Calu3 (cell line): ENCODE measurements around the gene SELENOS. TPM values are rescaled to one million over a fixed set of nuclear protein-coding genes. Genes with fewer than 3 reads are reported as not detected.
A peak's percentile ranks its signal among the peaks of the same experiment; 100 is the strongest.

ENCODE experiments used
- BruUV-seq: library from RNA; stranded (reverse); fragments of 400-500 nt; replicated peaks from 2 replicates; lab custom pipeline; 2021; lab: Mats Ljungman, UMichigan
- CTCF ChIA-PET: fragments of 300-600 bp; sonication (Branson Sonifier 250); formaldehyde crosslinking; loops from one replicate; lab custom pipeline; 2022; ENCODE audit warnings: antibody characterized with exemption; lab: Charles Lee
- DNase-seq: peaks from one replicate; pipeline ENCODE4 v3.0.0; 2022
- H3K27ac Mint-ChIP-seq: one replicate; pipeline ENCODE4 v1.8.0; 2022; ENCODE audit warnings: mixed read lengths; ENCODE audit not compliant: unreplicated experiment
- H3K27me3 Mint-ChIP-seq: one replicate; pipeline ENCODE4 v1.8.0; 2022; ENCODE audit warnings: mixed read lengths; ENCODE audit not compliant: unreplicated experiment
- H3K36me3 Mint-ChIP-seq: one replicate; pipeline ENCODE4 v1.8.0; 2022; ENCODE audit warnings: mild to moderate bottlenecking, moderate library complexity, mixed read lengths; ENCODE audit not compliant: insufficient read depth, unreplicated experiment
- H3K4me1 Mint-ChIP-seq: one replicate; pipeline ENCODE4 v1.8.0; 2022; ENCODE audit warnings: mild to moderate bottlenecking, low read depth, mixed read lengths; ENCODE audit not compliant: unreplicated experiment
- H3K4me3 Mint-ChIP-seq: one replicate; pipeline ENCODE4 v1.8.0; 2022; ENCODE audit warnings: mild to moderate bottlenecking, low read depth, moderate library complexity, mixed read lengths; ENCODE audit not compliant: unreplicated experiment
- H3K9me3 Mint-ChIP-seq: one replicate; pipeline ENCODE4 v1.8.0; 2022; ENCODE audit warnings: low read depth, mixed read lengths; ENCODE audit not compliant: unreplicated experiment
- intact Hi-C: fragments of 100-400 bp; cut with micrococcal nuclease; formaldehyde crosslinking; loops from one replicate; pipeline ENCODE4 v1.10.0; 2022; ENCODE audit not compliant: unreplicated experiment
- total RNA-seq: library from RNA; stranded (reverse); gene quantifications from 2 replicates; pipeline ENCODE4 v1.2.3, GENCODE V29; 2022
- TF ChIP-seq, protein P1 (sequence below): fragments of 200-600 bp; IDR thresholded peaks from one replicate; pipeline ENCODE4 v1.8.0; 2022; ENCODE audit warnings: antibody characterized with exemption; ENCODE audit not compliant: unreplicated experiment

SELENOS gene
- total RNA-seq, 1 experiment from 2014 or later, result 85.0 TPM

DNA sequence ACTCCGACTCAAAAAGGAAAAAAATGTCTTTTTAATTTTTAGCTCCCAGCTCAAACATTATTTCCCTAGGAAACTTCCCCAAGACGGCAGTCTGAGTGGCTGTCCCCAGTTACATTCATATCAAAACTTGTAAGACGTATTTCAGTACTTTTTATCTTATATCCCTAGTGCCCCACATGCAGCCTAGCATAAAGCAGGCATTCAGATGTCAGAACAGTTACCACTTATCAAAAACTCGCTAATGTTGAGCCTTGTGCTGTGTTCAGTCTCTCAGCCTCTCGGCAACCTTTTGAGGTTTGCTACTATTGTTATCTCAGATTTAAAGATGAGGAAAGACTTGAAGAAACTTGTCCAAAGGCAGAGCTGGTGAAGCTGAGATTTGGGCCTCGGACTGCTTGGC, 6.6 kb upstream of the SELENOS start:
- H3K36me3 Mint-ChIP-seq, result peaks cover 77% of the 10 kb centered on the region
- CTCF ChIA-PET, result no interaction called here
- TF ChIP-seq, protein P1, sequence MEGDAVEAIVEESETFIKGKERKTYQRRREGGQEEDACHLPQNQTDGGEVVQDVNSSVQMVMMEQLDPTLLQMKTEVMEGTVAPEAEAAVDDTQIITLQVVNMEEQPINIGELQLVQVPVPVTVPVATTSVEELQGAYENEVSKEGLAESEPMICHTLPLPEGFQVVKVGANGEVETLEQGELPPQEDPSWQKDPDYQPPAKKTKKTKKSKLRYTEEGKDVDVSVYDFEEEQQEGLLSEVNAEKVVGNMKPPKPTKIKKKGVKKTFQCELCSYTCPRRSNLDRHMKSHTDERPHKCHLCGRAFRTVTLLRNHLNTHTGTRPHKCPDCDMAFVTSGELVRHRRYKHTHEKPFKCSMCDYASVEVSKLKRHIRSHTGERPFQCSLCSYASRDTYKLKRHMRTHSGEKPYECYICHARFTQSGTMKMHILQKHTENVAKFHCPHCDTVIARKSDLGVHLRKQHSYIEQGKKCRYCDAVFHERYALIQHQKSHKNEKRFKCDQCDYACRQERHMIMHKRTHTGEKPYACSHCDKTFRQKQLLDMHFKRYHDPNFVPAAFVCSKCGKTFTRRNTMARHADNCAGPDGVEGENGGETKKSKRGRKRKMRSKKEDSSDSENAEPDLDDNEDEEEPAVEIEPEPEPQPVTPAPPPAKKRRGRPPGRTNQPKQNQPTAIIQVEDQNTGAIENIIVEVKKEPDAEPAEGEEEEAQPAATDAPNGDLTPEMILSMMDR, result no peak
- no TSS peak for BruUV-seq
- H3K9me3 Mint-ChIP-seq, result no peaks in the 10 kb centered on the region
- no peak for DNase-seq
- H3K27ac Mint-ChIP-seq, result no peak overlapping the region
- intact Hi-C loops, result no loop called here
- H3K4me3 Mint-ChIP-seq, result no peak overlapping the region
- H3K27me3 Mint-ChIP-seq, result no peaks in the 10 kb centered on the region
- peaks cover 8% of the 10 kb centered on the region for H3K4me1 Mint-ChIP-seq

DNA sequence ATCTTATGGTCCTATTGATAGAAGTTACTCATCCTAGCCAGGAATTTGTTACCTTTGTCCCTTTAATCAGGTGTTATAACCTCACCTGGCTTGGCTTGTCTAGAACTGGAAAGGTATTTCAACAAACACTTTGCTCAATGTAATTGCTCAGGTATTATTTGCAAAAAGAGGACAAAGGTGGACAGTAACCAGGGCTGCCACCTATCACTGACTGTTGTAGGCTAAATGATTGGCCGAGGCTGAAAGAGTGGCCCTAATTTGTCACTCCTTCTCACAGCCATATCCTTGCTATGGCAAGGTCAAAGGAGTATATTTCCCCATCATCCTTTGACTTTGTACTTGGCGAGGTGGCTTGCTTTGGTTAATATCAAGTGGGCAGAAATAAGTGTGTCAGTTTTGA, 2.7 kb upstream of the SELENOS start:
- CTCF ChIA-PET, result no interaction called here
- peaks cover 1% of the 10 kb centered on the region for H3K4me1 Mint-ChIP-seq
- peaks cover 83% of the 10 kb centered on the region for H3K36me3 Mint-ChIP-seq
- intact Hi-C loops, result no loop called here
- no TSS peak for BruUV-seq
- DNase-seq, result no peak
- TF ChIP-seq, protein P1, result no peak
- no peaks in the 10 kb centered on the region for H3K9me3 Mint-ChIP-seq
- no peak overlapping the region for H3K4me3 Mint-ChIP-seq
- H3K27me3 Mint-ChIP-seq, result no peaks in the 10 kb centered on the region
- no peak overlapping the region for H3K27ac Mint-ChIP-seq

DNA sequence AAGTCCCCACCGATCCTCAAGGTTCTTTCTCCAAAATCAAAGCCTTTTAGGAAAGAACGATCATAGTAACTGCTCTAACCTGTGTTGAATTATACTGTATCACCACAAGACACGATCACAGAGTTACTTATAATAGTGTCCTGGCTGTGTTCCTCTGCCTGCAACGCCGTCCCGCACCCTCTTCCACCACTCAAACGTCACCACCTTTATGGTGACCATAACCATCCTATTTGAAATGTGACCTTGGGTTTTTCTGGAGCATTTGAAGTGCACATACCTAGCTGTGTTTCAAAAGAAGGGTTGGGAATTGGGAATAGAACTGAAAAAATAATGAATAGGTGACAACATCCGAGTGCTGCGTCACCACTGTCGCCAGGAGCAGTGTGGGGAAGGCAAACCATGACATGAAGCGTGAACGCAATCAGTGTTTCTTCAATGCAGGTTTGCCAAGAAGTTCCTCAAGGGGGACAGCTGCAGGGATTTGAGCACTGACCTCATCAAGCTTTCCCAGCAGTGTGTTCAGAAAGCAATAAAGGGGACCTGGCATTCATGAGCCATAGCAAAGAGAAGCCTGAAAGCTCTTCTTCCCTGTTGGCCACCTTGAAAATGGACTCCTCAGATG, 769 bp upstream of the SELENOS start:
- peaks cover 82% of the 10 kb centered on the region for H3K36me3 Mint-ChIP-seq

DNA sequence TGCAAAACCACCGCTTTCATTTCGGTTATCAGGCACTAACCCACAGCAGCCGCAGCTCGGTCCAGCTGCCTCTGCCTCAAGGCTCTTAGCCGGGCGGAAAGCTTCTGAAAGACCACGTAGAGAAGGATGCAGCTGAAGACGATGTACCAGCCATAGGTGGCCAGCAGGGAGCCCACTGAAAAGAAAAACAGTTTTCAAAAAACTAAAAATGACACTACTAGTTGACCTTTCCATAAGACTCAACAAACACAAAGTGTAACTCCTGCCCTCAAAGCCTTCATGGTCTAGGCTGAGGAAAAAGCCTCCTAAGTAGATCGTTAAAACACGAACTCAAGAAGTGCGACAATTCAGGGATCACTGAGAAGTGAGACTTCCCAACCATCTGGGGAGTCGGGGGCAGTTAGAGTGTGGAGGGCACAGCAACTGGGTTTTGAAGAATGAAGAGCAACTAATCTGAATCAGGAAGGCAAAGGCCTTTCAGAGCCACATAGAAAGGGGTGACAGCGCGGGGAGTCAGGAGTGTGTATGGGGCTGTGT, 716 bp downstream of the SELENOS start:
- H3K9me3 Mint-ChIP-seq, result no peaks in the 10 kb centered on the region
- peaks cover 20% of the 10 kb centered on the region for H3K4me1 Mint-ChIP-seq
- TF ChIP-seq, protein P1, result peak; percentile 20
- intact Hi-C loops, result no loop called here
- H3K27ac Mint-ChIP-seq, result peak overlapping the region; percentile 94
- no TSS peak for BruUV-seq
- CTCF ChIA-PET, result interaction anchor here (0.7 to 1.0 kb wide), 4 partner anchors 12 to 525 kb away, joined by 3 to 9 read pairs (median 4); no protein-coding TSS in a partner anchor
- peak overlapping the region; percentile 91 for H3K4me3 Mint-ChIP-seq
- H3K36me3 Mint-ChIP-seq, result peaks cover 81% of the 10 kb centered on the region
- H3K27me3 Mint-ChIP-seq, result no peaks in the 10 kb centered on the region
- peak; percentile 28 for DNase-seq

More for the DNA sequence above, 769 bp upstream of the SELENOS start:
- peaks cover 20% of the 10 kb centered on the region for H3K4me1 Mint-ChIP-seq
- no peak for DNase-seq
- H3K4me3 Mint-ChIP-seq, result peak overlapping the region; percentile 91
- H3K27me3 Mint-ChIP-seq, result no peaks in the 10 kb centered on the region
- no peaks in the 10 kb centered on the region for H3K9me3 Mint-ChIP-seq
- BruUV-seq, result TSS peak; percentile 98
- peak overlapping the region; percentile 94 for H3K27ac Mint-ChIP-seq
- TF ChIP-seq, protein P1, result no peak
- CTCF ChIA-PET, result no interaction called here
- intact Hi-C loops, result no loop called here
